ENCODE data around the gene RBPJL.

DNA sequence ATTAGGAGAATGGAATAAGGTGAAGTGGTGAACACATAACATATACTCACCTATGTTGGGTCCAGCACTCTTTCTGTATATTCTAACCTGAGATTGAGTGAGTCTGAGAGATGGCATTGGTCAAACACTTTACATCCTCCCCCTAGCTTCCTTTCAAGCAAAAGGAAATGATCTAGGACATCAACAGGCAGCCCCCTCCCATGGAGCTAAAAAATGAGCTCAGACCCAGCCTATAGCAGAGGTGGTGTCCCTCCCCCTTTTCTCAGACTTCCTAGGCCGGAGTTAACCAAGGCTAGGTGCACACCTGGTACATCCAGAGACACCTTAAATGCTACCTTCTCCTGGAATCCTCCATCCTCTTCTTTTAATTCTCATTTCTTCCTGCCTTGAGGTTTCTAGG lies 47.1 kb downstream of the RBPJL start:
- TF ChIP-seq EZH2 (IDR thresholded peaks at IDR 0.05; ENCODE audit: borderline replicate concordance, low read depth, low read length, poor library complexity, severe bottlenecking) = no peak
- TF ChIP-seq, protein P1, sequence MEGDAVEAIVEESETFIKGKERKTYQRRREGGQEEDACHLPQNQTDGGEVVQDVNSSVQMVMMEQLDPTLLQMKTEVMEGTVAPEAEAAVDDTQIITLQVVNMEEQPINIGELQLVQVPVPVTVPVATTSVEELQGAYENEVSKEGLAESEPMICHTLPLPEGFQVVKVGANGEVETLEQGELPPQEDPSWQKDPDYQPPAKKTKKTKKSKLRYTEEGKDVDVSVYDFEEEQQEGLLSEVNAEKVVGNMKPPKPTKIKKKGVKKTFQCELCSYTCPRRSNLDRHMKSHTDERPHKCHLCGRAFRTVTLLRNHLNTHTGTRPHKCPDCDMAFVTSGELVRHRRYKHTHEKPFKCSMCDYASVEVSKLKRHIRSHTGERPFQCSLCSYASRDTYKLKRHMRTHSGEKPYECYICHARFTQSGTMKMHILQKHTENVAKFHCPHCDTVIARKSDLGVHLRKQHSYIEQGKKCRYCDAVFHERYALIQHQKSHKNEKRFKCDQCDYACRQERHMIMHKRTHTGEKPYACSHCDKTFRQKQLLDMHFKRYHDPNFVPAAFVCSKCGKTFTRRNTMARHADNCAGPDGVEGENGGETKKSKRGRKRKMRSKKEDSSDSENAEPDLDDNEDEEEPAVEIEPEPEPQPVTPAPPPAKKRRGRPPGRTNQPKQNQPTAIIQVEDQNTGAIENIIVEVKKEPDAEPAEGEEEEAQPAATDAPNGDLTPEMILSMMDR (conservative IDR thresholded peaks at IDR 0.05; ENCODE audit: low read depth, low read length) = no peak

All from A673 (cell line).